Liver (tissue), 3 donors: Measurements from ENCODE around the gene SAPCD2.
A peak's percentile ranks its signal among the peaks of the same experiment; 100 is the strongest.

Experiments
- CTCF ChIP-seq: fragments of 150-350 bp; IDR thresholded peaks from 2 replicates; pipeline ENCODE4 v1.5.1; 2017; ENCODE audit warnings: improper control_type of control experiment, low read depth, low read length; ENCODE audit not compliant: missing input control
- EGR1 ChIP-seq, 2 donors: IDR thresholded peaks; 2 replicates each; pipeline ENCODE4 v1.6.1; 2016 to 2018; ENCODE audit warnings: antibody characterized with exemption in 2 of 2, low read depth in 2 of 2
- FOXA1 ChIP-seq: IDR thresholded peaks from 2 replicates; pipeline ENCODE4 v1.6.1; 2016; ENCODE audit warnings: antibody characterized with exemption
- GABPA ChIP-seq, 2 donors: IDR thresholded peaks in 1 of 2; conservative IDR thresholded peaks in 1 of 2; 2 replicates each; pipeline ENCODE4 v1.6.1; 2016; ENCODE audit warnings: antibody characterized with exemption in 2 of 2, mild to moderate bottlenecking in 1 of 2, moderate library complexity in 1 of 2
- JUND ChIP-seq, 2 donors: IDR thresholded peaks; 2 replicates each; pipeline ENCODE4 v1.6.1; 2016; ENCODE audit warnings: antibody characterized with exemption in 2 of 2
- MAX ChIP-seq: IDR thresholded peaks from 2 replicates; pipeline ENCODE4 v1.6.1; 2016; ENCODE audit warnings: antibody characterized with exemption
- NR2F2 ChIP-seq: IDR thresholded peaks from 2 replicates; pipeline ENCODE4 v1.6.1; 2016; ENCODE audit warnings: antibody characterized with exemption
- RAD21 ChIP-seq, 2 donors: IDR thresholded peaks; 2 replicates each; pipeline ENCODE4 v1.6.1; 2016; ENCODE audit warnings: antibody characterized with exemption in 2 of 2, mild to moderate bottlenecking in 2 of 2
- SP1 ChIP-seq: IDR thresholded peaks from 2 replicates; pipeline ENCODE4 v1.6.1; 2018; ENCODE audit warnings: antibody characterized with exemption, mild to moderate bottlenecking
- TAF1 ChIP-seq: conservative IDR thresholded peaks from 2 replicates; pipeline ENCODE4 v1.6.1; 2016; ENCODE audit warnings: antibody characterized with exemption, mild to moderate bottlenecking
- YY1 ChIP-seq: IDR thresholded peaks from 2 replicates; pipeline ENCODE4 v1.6.1; 2016; ENCODE audit warnings: antibody characterized with exemption, mild to moderate bottlenecking
- TF ChIP-seq, protein P1 (sequence below): IDR thresholded peaks from 2 replicates; pipeline ENCODE4 v1.6.1; 2016; ENCODE audit warnings: antibody characterized with exemption, mild to moderate bottlenecking
- TF ChIP-seq, protein P2 (sequence below): IDR thresholded peaks from 2 replicates; pipeline ENCODE4 v1.6.1; 2016; ENCODE audit warnings: antibody characterized with exemption
- donor health status: healthy.
- donor health status: healthy.

DNA sequence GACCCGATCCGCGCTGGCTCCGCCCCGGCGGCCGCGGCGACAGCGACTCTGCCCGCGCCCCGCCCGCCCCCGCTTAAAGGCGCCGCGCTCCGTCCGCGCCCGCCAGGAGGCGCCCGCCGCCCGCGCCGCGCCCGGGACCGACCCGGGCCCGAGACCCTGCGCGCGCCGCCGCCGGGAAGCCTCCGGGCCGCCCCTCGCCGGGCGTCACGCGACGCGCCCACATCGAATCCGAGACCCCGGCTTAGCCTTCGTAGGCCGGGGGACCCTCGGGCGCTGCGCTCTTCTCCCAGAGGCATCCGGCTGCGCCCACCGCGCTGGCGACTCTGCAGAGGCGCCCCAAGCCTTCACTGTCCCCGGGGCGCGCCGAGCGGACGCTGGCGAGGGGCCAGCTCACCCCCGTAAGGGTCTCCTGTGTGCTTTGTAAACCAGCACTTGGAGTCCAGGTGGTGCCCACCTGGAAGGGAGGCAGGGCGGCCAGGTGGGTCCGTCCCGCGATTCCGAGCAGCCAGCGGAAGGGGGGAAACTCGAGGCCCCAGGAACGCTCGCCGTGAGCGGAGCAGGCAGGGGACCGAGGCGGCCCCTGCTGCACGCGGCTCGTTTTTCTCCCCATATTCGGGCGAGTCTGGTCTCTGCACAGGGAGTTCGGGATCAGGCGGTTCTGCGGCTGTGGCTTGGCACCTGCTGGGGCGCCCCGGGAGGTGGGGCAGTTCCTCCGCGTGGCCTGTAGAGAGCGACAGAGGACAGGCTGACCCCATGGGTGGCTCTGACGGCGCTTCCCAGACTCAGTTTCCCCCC, 41.9 kb downstream of the SAPCD2 start:
- TF ChIP-seq CTCF (peak; percentile 51), MAX (no peak), TAF1 (no peak), EGR1 (IDR thresholded peaks at IDR 0.05; ENCODE audit: low read depth in 2 of 2) (no peak), NR2F2 (no peak), JUND (IDR thresholded peaks at IDR 0.05) (no peak), RAD21 (IDR thresholded peaks at IDR 0.05) (peak in 1 of 2 donors; percentile 18), GABPA (IDR thresholded peaks at IDR 0.05 in 1 of 2, conservative IDR thresholded peaks at IDR 0.05 in 1 of 2) (no peak), SP1 (no peak), YY1 (no peak), FOXA1 (no peak)
- TF ChIP-seq, protein P1, sequence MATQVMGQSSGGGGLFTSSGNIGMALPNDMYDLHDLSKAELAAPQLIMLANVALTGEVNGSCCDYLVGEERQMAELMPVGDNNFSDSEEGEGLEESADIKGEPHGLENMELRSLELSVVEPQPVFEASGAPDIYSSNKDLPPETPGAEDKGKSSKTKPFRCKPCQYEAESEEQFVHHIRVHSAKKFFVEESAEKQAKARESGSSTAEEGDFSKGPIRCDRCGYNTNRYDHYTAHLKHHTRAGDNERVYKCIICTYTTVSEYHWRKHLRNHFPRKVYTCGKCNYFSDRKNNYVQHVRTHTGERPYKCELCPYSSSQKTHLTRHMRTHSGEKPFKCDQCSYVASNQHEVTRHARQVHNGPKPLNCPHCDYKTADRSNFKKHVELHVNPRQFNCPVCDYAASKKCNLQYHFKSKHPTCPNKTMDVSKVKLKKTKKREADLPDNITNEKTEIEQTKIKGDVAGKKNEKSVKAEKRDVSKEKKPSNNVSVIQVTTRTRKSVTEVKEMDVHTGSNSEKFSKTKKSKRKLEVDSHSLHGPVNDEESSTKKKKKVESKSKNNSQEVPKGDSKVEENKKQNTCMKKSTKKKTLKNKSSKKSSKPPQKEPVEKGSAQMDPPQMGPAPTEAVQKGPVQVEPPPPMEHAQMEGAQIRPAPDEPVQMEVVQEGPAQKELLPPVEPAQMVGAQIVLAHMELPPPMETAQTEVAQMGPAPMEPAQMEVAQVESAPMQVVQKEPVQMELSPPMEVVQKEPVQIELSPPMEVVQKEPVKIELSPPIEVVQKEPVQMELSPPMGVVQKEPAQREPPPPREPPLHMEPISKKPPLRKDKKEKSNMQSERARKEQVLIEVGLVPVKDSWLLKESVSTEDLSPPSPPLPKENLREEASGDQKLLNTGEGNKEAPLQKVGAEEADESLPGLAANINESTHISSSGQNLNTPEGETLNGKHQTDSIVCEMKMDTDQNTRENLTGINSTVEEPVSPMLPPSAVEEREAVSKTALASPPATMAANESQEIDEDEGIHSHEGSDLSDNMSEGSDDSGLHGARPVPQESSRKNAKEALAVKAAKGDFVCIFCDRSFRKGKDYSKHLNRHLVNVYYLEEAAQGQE: no peak
- TF ChIP-seq, protein P2, sequence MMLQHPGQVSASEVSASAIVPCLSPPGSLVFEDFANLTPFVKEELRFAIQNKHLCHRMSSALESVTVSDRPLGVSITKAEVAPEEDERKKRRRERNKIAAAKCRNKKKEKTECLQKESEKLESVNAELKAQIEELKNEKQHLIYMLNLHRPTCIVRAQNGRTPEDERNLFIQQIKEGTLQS: no peak
